SK-N-SH (cell line): ENCODE results near the gene FBXO27. TPM values are rescaled to one million over a fixed set of nuclear protein-coding genes. Genes with fewer than 3 reads are reported as not detected.

Source experiments
- CTCF ChIA-PET: fragments of 300-600, 350-600 bp; formaldehyde crosslinking; extraction: SDS; loops from one replicate; lab custom pipeline; 2021; lab: Yijun Ruan, JAX
- POLR2A ChIA-PET: fragments of 350-600 bp; sonication (Branson Sonifier 250); formaldehyde crosslinking; extraction: SDS; loops from one replicate; lab custom pipeline; 2020; ENCODE audit warnings: antibody characterized with exemption, inconsistent platforms; lab: Yijun Ruan, JAX
- DNase-seq: peaks from one replicate; pipeline ENCODE4 v3.0.0; 2012
- H2AFZ ChIP-seq: fragments of 200-600 bp; sonication (generic); 2 replicates; pipeline ENCODE4 v1.8.1; 2016; ENCODE audit warnings: antibody characterized with exemption, mild to moderate bottlenecking, low read depth
- H3F3A ChIP-seq: fragments of 200-600 bp; sonication (generic); replicated peaks from 2 replicates; pipeline ENCODE3; 2016; ENCODE audit warnings: antibody characterized with exemption, mild to moderate bottlenecking; ENCODE audit not compliant: insufficient read depth
- H3K27ac ChIP-seq, 2 experiments: fragments of 200-500 bp in 1 of 2; fragments of 200-600 bp in 1 of 2; sonication (Bioruptor generic) in 1 of 2; sonication (generic), shearing (Covaris generic) in 1 of 2; 2 replicates each; pipeline versions ENCODE4 v1.5.1 to v1.6.1; 2014 to 2016; ENCODE audit warnings: low read depth in 2 of 2, inconsistent platforms in 1 of 2, low read length in 1 of 2, mild to moderate bottlenecking in 1 of 2, mixed read lengths in 1 of 2
- H3K27me3 ChIP-seq: fragments of 200-600 bp; sonication (generic), shearing (Covaris generic); 2 replicates; pipeline ENCODE4 v1.6.1; 2016; ENCODE audit warnings: mixed run types; ENCODE audit not compliant: insufficient read depth
- H3K36me3 ChIP-seq, 2 experiments: fragments of 200-500 bp in 1 of 2; fragments of 200-600 bp in 1 of 2; sonication (Bioruptor generic) in 1 of 2; sonication (generic) in 1 of 2; replicated peaks in 1 of 2; 2 replicates each; pipeline versions ENCODE3 to v1.5.1; 2014 to 2016; ENCODE audit warnings: low read length in 1 of 2, mild to moderate bottlenecking in 1 of 2; ENCODE audit not compliant: insufficient read depth in 2 of 2, control insufficient read depth in 1 of 2
- H3K4me1 ChIP-seq, 2 experiments: fragments of 200-500 bp in 1 of 2; fragments of 200-600 bp in 1 of 2; sonication (Bioruptor generic) in 1 of 2; sonication (generic), shearing (Covaris generic) in 1 of 2; 2 replicates each; pipeline versions ENCODE4 v1.5.1 to v1.6.1; 2014 to 2016; ENCODE audit warnings: low read depth in 1 of 2, low read length in 1 of 2, mixed run types in 1 of 2; ENCODE audit not compliant: insufficient read depth in 2 of 2, control insufficient read depth in 1 of 2
- H3K4me2 ChIP-seq: fragments of 200-600 bp; sonication (generic), shearing (Covaris generic); 2 replicates; pipeline ENCODE4 v1.6.1; 2017; ENCODE audit warnings: mixed run types
- H3K4me3 ChIP-seq, 2 experiments: fragments of 200-500 bp in 1 of 2; fragments of 200-600 bp in 1 of 2; sonication (Bioruptor generic) in 1 of 2; sonication (generic), shearing (Covaris generic) in 1 of 2; 2 replicates each; pipeline versions ENCODE4 v1.5.1 to v1.8.1; 2014 to 2016; ENCODE audit warnings: low read depth in 2 of 2, inconsistent platforms in 1 of 2, low read length in 1 of 2, mild to moderate bottlenecking in 1 of 2, mixed read lengths in 1 of 2, moderate library complexity in 1 of 2
- H3K79me2 ChIP-seq: fragments of 200-600 bp; sonication (generic); 2 replicates; pipeline ENCODE4 v1.8.1; 2017; ENCODE audit warnings: mild to moderate bottlenecking; ENCODE audit not compliant: insufficient read depth
- H3K9ac ChIP-seq: fragments of 200-600 bp; sonication (generic); 2 replicates; pipeline ENCODE4 v1.6.1; 2017; ENCODE audit warnings: mixed run types
- H3K9me2 ChIP-seq: fragments of 200-600 bp; sonication (generic); 2 replicates; pipeline ENCODE4 v1.6.1; 2017; ENCODE audit warnings: mixed run types
- H3K9me3 ChIP-seq: fragments of 200-600 bp; sonication (generic); 2 replicates; pipeline ENCODE4 v1.6.1; 2017; ENCODE audit warnings: mixed run types, mild to moderate bottlenecking, moderate library complexity
- H4K20me1 ChIP-seq: fragments of 200-600 bp; sonication (generic); 2 replicates; pipeline ENCODE4 v1.6.1; 2017; ENCODE audit warnings: mild to moderate bottlenecking, mixed run types; ENCODE audit not compliant: insufficient read depth
- CHD2 ChIP-seq: fragments of 150-350 bp; IDR thresholded peaks from 2 replicates; pipeline ENCODE4 v1.6.1; 2018; ENCODE audit warnings: low read length; ENCODE audit not compliant: partially characterized antibody
- CTCF ChIP-seq: fragments of 200-600 bp; sonication (generic); IDR thresholded peaks from 2 replicates; pipeline ENCODE4 v1.6.1; 2017; ENCODE audit warnings: antibody characterized with exemption, mild to moderate bottlenecking, moderate library complexity
- ELF1 ChIP-seq: IDR thresholded peaks from 2 replicates; pipeline ENCODE4 v1.4.0; 2012
- FOXJ3 ChIP-seq: sonication (generic); formaldehyde crosslinking; IDR thresholded peaks from 2 replicates; pipeline ENCODE4 v1.5.1; 2020; ENCODE audit warnings: mild to moderate bottlenecking, missing genetic modification reagents
- GATA2 ChIP-seq: sonication (generic); formaldehyde crosslinking; IDR thresholded peaks from 2 replicates; pipeline ENCODE4 v1.5.0; 2020; ENCODE audit warnings: mild to moderate bottlenecking, missing genetic modification reagents
- JUND ChIP-seq: IDR thresholded peaks from 2 replicates; pipeline ENCODE4 v1.4.0; 2012
- NFIC ChIP-seq: IDR thresholded peaks from 2 replicates; pipeline ENCODE4 v1.4.0; 2012; ENCODE audit warnings: borderline replicate concordance
- PBX3 ChIP-seq: IDR thresholded peaks from 2 replicates; pipeline ENCODE4; 2012
- POLR2AphosphoS5 ChIP-seq: IDR thresholded peaks from 2 replicates; pipeline ENCODE4 v1.6.1; 2012; ENCODE audit warnings: low read depth, low read length
- REST ChIP-seq: IDR thresholded peaks from 2 replicates; pipeline ENCODE4 v1.6.1; 2012; ENCODE audit warnings: mild to moderate bottlenecking, low read depth, low read length, moderate library complexity
- RXRA ChIP-seq: IDR thresholded peaks from 2 replicates; pipeline ENCODE4 v1.4.0; 2012; ENCODE audit warnings: low read depth, mild to moderate bottlenecking, borderline replicate concordance
- SIN3A ChIP-seq: IDR thresholded peaks from 2 replicates; pipeline ENCODE4 v1.6.1; 2012; ENCODE audit warnings: low read depth, mild to moderate bottlenecking, low read length, moderate library complexity, borderline replicate concordance
- SMC3 ChIP-seq: IDR thresholded peaks from 2 replicates; pipeline ENCODE4 v1.6.1; 2012; ENCODE audit warnings: low read depth, low read length, improper control_type of control experiment
- TEAD4 ChIP-seq: IDR thresholded peaks from 2 replicates; pipeline ENCODE4 v1.4.0; 2012; ENCODE audit warnings: mild to moderate bottlenecking, borderline replicate concordance; ENCODE audit not compliant: insufficient read depth
- USF2 ChIP-seq: fragments of 150-350 bp; IDR thresholded peaks from 2 replicates; pipeline ENCODE4 v1.6.1; 2017; ENCODE audit warnings: antibody characterized with exemption, low read length, low read depth, borderline replicate concordance
- YY1 ChIP-seq: IDR thresholded peaks from 2 replicates; pipeline ENCODE4 v1.4.0; 2012; ENCODE audit warnings: low read depth, mild to moderate bottlenecking
- ZBTB33 ChIP-seq: IDR thresholded peaks from 2 replicates; pipeline ENCODE4 v1.4.0; 2012; ENCODE audit warnings: low read depth, borderline replicate concordance
- WGBS: methylation state at CpG from one replicate; pipeline ENCODE4 v1.1.6; 2017; ENCODE audit warnings: low lambda C conversion rate; 5-methylcytosine and 5-hydroxymethylcytosine counted together
- polyA plus RNA-seq, 3 experiments: library from polyadenylated mRNA; depleted of rRNA; stranded (reverse); fragments of >200 nt; gene quantifications; 2 replicates each; pipeline ENCODE4 v1.2.3, GENCODE V29; 2012

Gene FBXO27
- polyA plus RNA-seq, 1 of the 3 experiments (the other 2 are of a cell fraction) = 5.8 TPM

GRCh38 chr19:39003796-39004195 is 28.6 kb downstream of the FBXO27 start:
- H3K9me2 ChIP-seq = no peaks in the 10 kb centered on the region
- H3K4me2 ChIP-seq = no peak overlapping the region
- H2AFZ ChIP-seq = no peak overlapping the region
- H3K4me1 ChIP-seq = no peaks in the 10 kb centered on the region; a peak in 1 of 4 replicates
- DNase-seq = no peak
- no peak for TF ChIP-seq CTCF
- no peak for TF ChIP-seq JUND
- no peak for TF ChIP-seq CHD2
- TF ChIP-seq FOXJ3 (CRISPR knock-in tag) = no peak
- TF ChIP-seq NFIC = no peak
- TF ChIP-seq SIN3A = no peak
- no peak for TF ChIP-seq POLR2AphosphoS5
- no peak for TF ChIP-seq ELF1
- H3K36me3 ChIP-seq = no peaks in the 10 kb centered on the region
- no peak overlapping the region for H3K27ac ChIP-seq
- H3K27me3 ChIP-seq = no peaks in the 10 kb centered on the region
- ChIA-PET POLR2A (no interaction called here), CTCF (no interaction called here)
- H3K9ac ChIP-seq = no peak overlapping the region
- WGBS = 96% methylated on average over 4 of the region's 4 CpGs
- H3K79me2 ChIP-seq = no peaks in the 10 kb centered on the region
- H3K4me3 ChIP-seq = no peak overlapping the region
- H4K20me1 ChIP-seq = no peaks in the 10 kb centered on the region
- H3F3A ChIP-seq = no peaks in the 10 kb centered on the region
- no peaks in the 10 kb centered on the region for H3K9me3 ChIP-seq

GRCh38 chr19:39003188-39003587 is 29.2 kb downstream of the FBXO27 start:
- H3K9ac ChIP-seq = no peak overlapping the region

More at GRCh38 chr19:39003188-39003587, 29.2 kb downstream of the FBXO27 start:
- Histone ChIP-seq H2AFZ (no peak overlapping the region), H3K27ac (no peak overlapping the region), H3K4me3 (no peak overlapping the region), H3K4me2 (no peak overlapping the region), H3F3A (no peaks in the 10 kb centered on the region), H3K9me2 (no peaks in the 10 kb centered on the region), H3K79me2 (no peaks in the 10 kb centered on the region), H3K9me3 (no peaks in the 10 kb centered on the region), H3K4me1 (no peaks in the 10 kb centered on the region; a peak in 1 of 4 replicates), H3K27me3 (no peaks in the 10 kb centered on the region), H3K36me3 (no peaks in the 10 kb centered on the region), H4K20me1 (no peaks in the 10 kb centered on the region)
- ChIA-PET POLR2A (interaction anchor here (0.6 kb wide), 1 partner anchor 13 kb away, joined by 3 read pairs; no protein-coding TSS in a partner anchor), CTCF (no interaction called here)
- 81% methylated on average over 4 of the region's 4 CpGs for WGBS
- no peak for DNase-seq
- TF ChIP-seq ELF1 (no peak), RXRA (no peak), ZBTB33 (no peak), SMC3 (no peak), GATA2 (CRISPR knock-in tag) (no peak), TEAD4 (no peak), FOXJ3 (CRISPR knock-in tag) (no peak), PBX3 (no peak), JUND (no peak), USF2 (no peak), YY1 (no peak), CHD2 (no peak), REST (no peak)
